A172 (cell line): ENCODE results near the gene POU3F3. TPM values are rescaled to one million over a fixed set of nuclear protein-coding genes. Genes with fewer than 3 reads are reported as not detected.

Experiments
- DNase-seq: peaks from one replicate; pipeline ENCODE4 v3.0.0-alpha.2; 2015; ENCODE audit warnings: low spot score
- total RNA-seq: library from RNA; depleted of rRNA; stranded (reverse); fragments of >200 nt; shearing (Covaris generic); gene quantifications from 2 replicates; pipeline ENCODE4 v1.2.3, GENCODE V29; 2014

POU3F3 gene
- total RNA-seq, 1 experiment from 2014 or later: not detected

- DNase-seq: no peak
Measured at GRCh38 chr2:104846786-104847585, 6.9 kb upstream of the POU3F3 start.

GRCh38 chr2:104847586-104848160 is 6.2 kb upstream of the POU3F3 start:
- no peak for DNase-seq

- DNase-seq: no peak
Measured at GRCh38 chr2:104848526-104848925, 5.4 kb upstream of the POU3F3 start.

- DNase-seq: no peak
Measured at GRCh38 chr2:104849101-104849500, 4.8 kb upstream of the POU3F3 start.

- peak; percentile 55 for DNase-seq
Measured at GRCh38 chr2:104849618-104850141, 4.2 kb upstream of the POU3F3 start.

GRCh38 chr2:104850361-104851290 is 3.3 kb upstream of the POU3F3 start:
- DNase-seq: no peak

- no peak for DNase-seq
Measured at GRCh38 chr2:104851291-104852089, 2.4 kb upstream of the POU3F3 start.

- DNase-seq: no peak
Measured at GRCh38 chr2:104852090-104852666, 1.7 kb upstream of the POU3F3 start.

- DNase-seq: no peak
Measured at GRCh38 chr2:104854498-104855220, 744 bp downstream of the POU3F3 start.

GRCh38 chr2:104855221-104856085 is 1.5 kb downstream of the POU3F3 start:
- no peak for DNase-seq

GRCh38 chr2:104856086-104856972 is 2.4 kb downstream of the POU3F3 start:
- no peak for DNase-seq

- no peak for DNase-seq
Measured at GRCh38 chr2:104856973-104857261, 3.0 kb downstream of the POU3F3 start.

GRCh38 chr2:104857262-104858005 is 3.5 kb downstream of the POU3F3 start:
- no peak for DNase-seq

- no peak for DNase-seq
Measured at GRCh38 chr2:104858006-104858978, 4.4 kb downstream of the POU3F3 start.

- no peak for DNase-seq
Measured at GRCh38 chr2:104859291-104859765, 5.4 kb downstream of the POU3F3 start.

- DNase-seq: no peak
Measured at GRCh38 chr2:104859766-104860450, 6.0 kb downstream of the POU3F3 start.
